NCI-H1417 treated with DMSO at 0.1 percent for 48 hours (cell line): ENCODE measurements around the gene NEK11.
A peak's percentile ranks its signal among the peaks of the same experiment; 100 is the strongest.

Experiments used
- DNase-seq: peaks from one replicate; lab custom pipeline; 2025; lab: John Stamatoyannopoulos, UW

NEK11 gene

GRCh38 chr3:131026321-131027151, at the start of gene NEK11, which contains the start of gene ASTE1:
TSS of gene NEK11 (plus strand) at chr3:131026877. CDS start at chr3:131029709, 2,832 bp downstream.
TSS of gene ASTE1 (minus strand) at chr3:131026825. CDS start at chr3:131025306, 1,519 bp downstream.
- DNase-seq = peak; percentile 41

GRCh38 chr3:130979117-130979516, 47.6 kb upstream of the NEK11 start:
- no peak for DNase-seq

GRCh38 chr3:130981469-130981868, 45.2 kb upstream of the NEK11 start:
- no peak for DNase-seq

- DNase-seq = no peak
Measured at GRCh38 chr3:130990282-130990681, 36.4 kb upstream of the NEK11 start.

GRCh38 chr3:130991126-130991525, 35.6 kb upstream of the NEK11 start:
- no peak for DNase-seq

GRCh38 chr3:130992344-130992743, 34.3 kb upstream of the NEK11 start:
- peak; percentile 28 for DNase-seq

- no peak for DNase-seq
Measured at GRCh38 chr3:130997289-130997688, 29.4 kb upstream of the NEK11 start.

GRCh38 chr3:131001071-131001470, 25.6 kb upstream of the NEK11 start:
- no peak for DNase-seq

GRCh38 chr3:131004603-131005002, 22.1 kb upstream of the NEK11 start:
- DNase-seq = no peak

- no peak for DNase-seq
Measured at GRCh38 chr3:131007256-131007655, 19.4 kb upstream of the NEK11 start.

GRCh38 chr3:131007782-131008181, 18.9 kb upstream of the NEK11 start:
- no peak for DNase-seq

- no peak for DNase-seq
Measured at GRCh38 chr3:131008326-131008725, 18.4 kb upstream of the NEK11 start.

- no peak for DNase-seq
Measured at GRCh38 chr3:131009698-131010097, 17.0 kb upstream of the NEK11 start.

GRCh38 chr3:131018970-131019369, 7.7 kb upstream of the NEK11 start:
- DNase-seq = no peak

GRCh38 chr3:131020122-131020693, 6.5 kb upstream of the NEK11 start:
- DNase-seq = no peak

- DNase-seq = no peak
Measured at GRCh38 chr3:131025539-131025938, 1.1 kb upstream of the NEK11 start.

GRCh38 chr3:131028844-131029243, 2.2 kb downstream of the NEK11 start:
- no peak for DNase-seq

GRCh38 chr3:131031660-131032059, 5.0 kb downstream of the NEK11 start:
- DNase-seq = no peak

- no peak for DNase-seq
Measured at GRCh38 chr3:131033480-131034080, 6.9 kb downstream of the NEK11 start.

- DNase-seq = no peak
Measured at GRCh38 chr3:131036200-131036816, 9.6 kb downstream of the NEK11 start.

- no peak for DNase-seq
Measured at GRCh38 chr3:131036986-131037385, 10.3 kb downstream of the NEK11 start.

- DNase-seq = no peak
Measured at GRCh38 chr3:131038326-131038725, 11.6 kb downstream of the NEK11 start.
